ENCODE results near the gene SLC8A3.

- TF ChIP-seq CTCF (conservative IDR thresholded peaks at IDR 0.05; ENCODE audit: low read length) = no peak
- TF ChIP-seq EZH2phosphoT487 (IDR thresholded peaks at IDR 0.05; ENCODE audit: borderline replicate concordance) = no peak
These were observed 36.0 kb downstream of the SLC8A3 start for GRCh38 chr14:70152704-70153103.

All from Loucy (cell line).